Calu3 (cell line): ENCODE results near the gene ADGRV1. TPM values are rescaled to one million over a fixed set of nuclear protein-coding genes. Genes with fewer than 3 reads are reported as not detected.

ENCODE experiments used
- BruUV-seq: library from RNA; stranded (reverse); fragments of 400-500 nt; replicated peaks from 2 replicates; lab custom pipeline; 2021; lab: Mats Ljungman, UMichigan
- CTCF ChIA-PET: fragments of 300-600 bp; sonication (Branson Sonifier 250); formaldehyde crosslinking; loops from one replicate; lab custom pipeline; 2022; ENCODE audit warnings: antibody characterized with exemption; lab: Charles Lee
- DNase-seq: peaks from one replicate; pipeline ENCODE4 v3.0.0; 2022
- H3K27ac Mint-ChIP-seq: one replicate; pipeline ENCODE4 v1.8.0; 2022; ENCODE audit warnings: mixed read lengths; ENCODE audit not compliant: unreplicated experiment
- H3K27me3 Mint-ChIP-seq: one replicate; pipeline ENCODE4 v1.8.0; 2022; ENCODE audit warnings: mixed read lengths; ENCODE audit not compliant: unreplicated experiment
- H3K36me3 Mint-ChIP-seq: one replicate; pipeline ENCODE4 v1.8.0; 2022; ENCODE audit warnings: mild to moderate bottlenecking, moderate library complexity, mixed read lengths; ENCODE audit not compliant: insufficient read depth, unreplicated experiment
- H3K4me1 Mint-ChIP-seq: one replicate; pipeline ENCODE4 v1.8.0; 2022; ENCODE audit warnings: mild to moderate bottlenecking, low read depth, mixed read lengths; ENCODE audit not compliant: unreplicated experiment
- H3K4me3 Mint-ChIP-seq: one replicate; pipeline ENCODE4 v1.8.0; 2022; ENCODE audit warnings: mild to moderate bottlenecking, low read depth, moderate library complexity, mixed read lengths; ENCODE audit not compliant: unreplicated experiment
- H3K9me3 Mint-ChIP-seq: one replicate; pipeline ENCODE4 v1.8.0; 2022; ENCODE audit warnings: low read depth, mixed read lengths; ENCODE audit not compliant: unreplicated experiment
- CTCF ChIP-seq: fragments of 200-600 bp; IDR thresholded peaks from one replicate; pipeline ENCODE4 v1.8.0; 2022; ENCODE audit warnings: antibody characterized with exemption; ENCODE audit not compliant: unreplicated experiment
- intact Hi-C: fragments of 100-400 bp; cut with micrococcal nuclease; formaldehyde crosslinking; loops from one replicate; pipeline ENCODE4 v1.10.0; 2022; ENCODE audit not compliant: unreplicated experiment
- total RNA-seq: library from RNA; stranded (reverse); gene quantifications from 2 replicates; pipeline ENCODE4 v1.2.3, GENCODE V29; 2022

The ADGRV1 gene
- total RNA-seq, 1 experiment from 2014 or later, result 1.8 TPM

- CTCF ChIA-PET, result interaction anchor here (0.8 to 1.0 kb wide), 2 partner anchors 52 to 163 kb away, joined by 3 to 4 read pairs; no protein-coding TSS in a partner anchor
Observed at GRCh38 chr5:91095313-91095712, 536.7 kb downstream of the ADGRV1 start.

GRCh38 chr5:91095786-91096385 lies 537.3 kb downstream of the ADGRV1 start:
- no peaks in the 10 kb centered on the region for H3K36me3 Mint-ChIP-seq
- H3K27me3 Mint-ChIP-seq, result no peaks in the 10 kb centered on the region
- no peak for DNase-seq
- CTCF ChIA-PET, result no interaction called here
- H3K4me3 Mint-ChIP-seq, result no peak overlapping the region
- H3K9me3 Mint-ChIP-seq, result no peaks in the 10 kb centered on the region
- no peak overlapping the region for H3K27ac Mint-ChIP-seq
- H3K4me1 Mint-ChIP-seq, result no peaks in the 10 kb centered on the region
- TF ChIP-seq CTCF, result no peak
- intact Hi-C loops, result loop anchor here (1.0 kb wide), 1 partner anchor 230 kb away; no protein-coding TSS in a partner anchor
- no TSS peak for BruUV-seq

More at GRCh38 chr5:91095313-91095712, 536.7 kb downstream of the ADGRV1 start:
- Mint-ChIP-seq H3K27ac (no peak overlapping the region), H3K4me1 (no peaks in the 10 kb centered on the region), H3K27me3 (no peaks in the 10 kb centered on the region), H3K9me3 (no peaks in the 10 kb centered on the region), H3K4me3 (no peak overlapping the region), H3K36me3 (no peaks in the 10 kb centered on the region)
- TF ChIP-seq CTCF, result no peak
- no peak for DNase-seq
- intact Hi-C loops, result loop anchor here (1.0 kb wide), 1 partner anchor 229 kb away; no protein-coding TSS in a partner anchor
- no TSS peak for BruUV-seq

DNA sequence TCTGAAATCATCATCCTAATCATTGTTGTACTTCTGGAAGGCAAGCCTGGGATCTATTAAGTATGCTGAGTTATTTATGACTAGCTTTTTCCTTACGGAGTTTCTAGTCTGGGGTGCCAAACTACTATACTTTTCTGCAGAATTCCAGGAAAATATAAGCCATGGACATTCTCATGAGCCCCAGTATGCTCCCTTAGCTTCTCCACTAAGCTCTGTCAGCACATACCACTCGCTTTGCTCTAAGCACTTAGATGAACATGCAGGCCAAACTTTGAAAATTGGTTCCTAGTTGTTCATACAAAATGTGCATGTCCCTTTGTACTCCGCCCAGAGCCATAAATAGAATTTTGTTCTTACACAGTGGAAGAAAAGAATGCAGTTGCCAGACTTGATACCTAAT lies 539.9 kb downstream of the ADGRV1 start:
- CTCF ChIA-PET, result interaction anchor here (0.6 kb wide), 1 partner anchor 288 kb away, joined by 3 read pairs; no protein-coding TSS in a partner anchor
- no peaks in the 10 kb centered on the region for H3K36me3 Mint-ChIP-seq
- no peaks in the 10 kb centered on the region for H3K27me3 Mint-ChIP-seq
- TF ChIP-seq CTCF, result no peak
- peaks cover 4% of the 10 kb centered on the region for H3K4me1 Mint-ChIP-seq
- intact Hi-C loops, result no loop called here
- DNase-seq, result no peak
- no TSS peak for BruUV-seq
- no peak overlapping the region for H3K4me3 Mint-ChIP-seq
- H3K9me3 Mint-ChIP-seq, result no peaks in the 10 kb centered on the region
- H3K27ac Mint-ChIP-seq, result no peak overlapping the region

- DNase-seq, result peak; percentile 80
- Mint-ChIP-seq H3K27me3 (no peaks in the 10 kb centered on the region), H3K36me3 (no peaks in the 10 kb centered on the region), H3K4me1 (peaks cover 10% of the 10 kb centered on the region), H3K9me3 (peaks cover 3% of the 10 kb centered on the region), H3K4me3 (no peak overlapping the region), H3K27ac (no peak overlapping the region)
- TF ChIP-seq CTCF, result peak; percentile 86
- CTCF ChIA-PET, result interaction anchor here (0.8 to 1.0 kb wide), 3 partner anchors 281 to 318 kb away, joined by 3 to 5 read pairs (median 3); partner anchors contain the start of gene ARRDC3
- BruUV-seq, result no TSS peak
- intact Hi-C loops, result loop anchor here (1.0 to 5.0 kb wide), 7 partner anchors 61 to 318 kb away; no protein-coding TSS in a partner anchor
Observed at GRCh38 chr5:91101600-91102379, 543.2 kb downstream of the ADGRV1 start.
